Activated T-cell treated with anti-CD3 and anti-CD28 coated beads for 4 hours (primary cell): Measurements from ENCODE around the gene AGXT.

Source experiments
- DNase-seq: peaks from one replicate; pipeline ENCODE4 v3.0.0-alpha.2; 2020

The AGXT gene

DNA sequence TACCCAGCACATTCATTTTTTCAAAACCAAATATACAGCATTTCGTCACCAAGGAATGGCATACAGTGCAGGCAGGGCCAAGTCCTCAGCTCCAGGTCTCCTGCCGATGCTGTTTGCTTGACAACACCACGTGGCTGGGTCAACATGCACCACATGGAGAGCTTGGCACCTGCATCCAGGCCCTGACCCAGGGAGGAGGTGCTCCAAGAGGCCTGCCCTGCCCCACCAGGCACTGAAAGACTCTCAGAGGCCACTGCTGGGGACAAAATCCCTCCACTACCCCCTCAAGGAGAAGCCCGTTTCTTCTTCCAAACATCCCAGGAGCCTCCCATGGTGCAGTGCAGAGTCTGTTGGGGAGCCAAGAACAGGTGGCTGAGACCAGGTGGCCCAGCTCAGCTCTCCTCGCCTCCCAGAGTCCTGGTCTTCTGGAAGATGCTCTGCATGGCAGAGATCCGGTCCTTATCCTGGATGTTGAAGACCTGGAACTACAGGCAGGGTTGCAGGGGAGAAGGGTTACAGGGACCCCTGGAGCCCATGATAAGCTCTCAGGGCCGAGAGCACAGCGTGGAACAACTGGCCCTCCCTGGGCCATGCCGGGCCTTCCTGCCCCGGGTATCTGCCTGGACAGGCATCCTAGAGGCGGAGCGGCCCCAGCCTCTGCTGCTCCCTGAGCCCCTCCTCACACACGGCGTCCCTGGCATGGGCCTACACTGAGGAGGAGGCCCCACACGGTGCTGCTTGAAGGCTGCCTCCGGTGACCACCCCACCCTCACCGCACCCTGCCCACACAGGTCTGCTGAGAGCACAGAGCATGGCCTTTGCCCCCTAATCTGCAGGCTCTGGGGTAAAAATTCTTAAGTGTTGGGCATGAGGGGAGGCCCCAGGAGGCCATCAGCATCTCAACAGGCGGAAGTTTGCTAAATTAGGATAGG lies 18.3 kb downstream of the AGXT start:
- no peak for DNase-seq

DNA sequence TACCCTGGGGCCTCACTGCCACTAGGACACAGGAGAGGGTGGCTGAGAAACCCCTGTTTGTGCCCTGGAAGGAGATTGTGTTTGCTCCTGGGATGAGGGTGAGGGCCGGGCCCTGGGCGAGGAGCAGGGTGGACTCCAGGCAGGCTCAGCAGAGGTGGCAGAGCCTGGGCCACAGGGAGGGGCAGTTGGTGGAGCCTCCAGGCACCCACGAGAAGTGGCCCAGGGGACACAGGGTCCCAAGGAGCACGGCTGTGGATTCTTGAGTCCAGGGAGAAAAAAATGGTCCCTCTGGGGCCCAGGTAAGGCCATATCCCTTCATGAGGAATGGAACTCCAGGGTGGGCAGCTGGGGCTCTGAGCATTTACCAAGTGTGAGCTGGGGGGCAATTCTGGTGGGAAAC lies 19.0 kb downstream of the AGXT start:
- no peak for DNase-seq

GRCh38 chr2:240888130-240888889 lies 19.7 kb downstream of the AGXT start:
- no peak for DNase-seq

GRCh38 chr2:240888890-240889573 lies 20.4 kb downstream of the AGXT start:
- no peak for DNase-seq

DNA sequence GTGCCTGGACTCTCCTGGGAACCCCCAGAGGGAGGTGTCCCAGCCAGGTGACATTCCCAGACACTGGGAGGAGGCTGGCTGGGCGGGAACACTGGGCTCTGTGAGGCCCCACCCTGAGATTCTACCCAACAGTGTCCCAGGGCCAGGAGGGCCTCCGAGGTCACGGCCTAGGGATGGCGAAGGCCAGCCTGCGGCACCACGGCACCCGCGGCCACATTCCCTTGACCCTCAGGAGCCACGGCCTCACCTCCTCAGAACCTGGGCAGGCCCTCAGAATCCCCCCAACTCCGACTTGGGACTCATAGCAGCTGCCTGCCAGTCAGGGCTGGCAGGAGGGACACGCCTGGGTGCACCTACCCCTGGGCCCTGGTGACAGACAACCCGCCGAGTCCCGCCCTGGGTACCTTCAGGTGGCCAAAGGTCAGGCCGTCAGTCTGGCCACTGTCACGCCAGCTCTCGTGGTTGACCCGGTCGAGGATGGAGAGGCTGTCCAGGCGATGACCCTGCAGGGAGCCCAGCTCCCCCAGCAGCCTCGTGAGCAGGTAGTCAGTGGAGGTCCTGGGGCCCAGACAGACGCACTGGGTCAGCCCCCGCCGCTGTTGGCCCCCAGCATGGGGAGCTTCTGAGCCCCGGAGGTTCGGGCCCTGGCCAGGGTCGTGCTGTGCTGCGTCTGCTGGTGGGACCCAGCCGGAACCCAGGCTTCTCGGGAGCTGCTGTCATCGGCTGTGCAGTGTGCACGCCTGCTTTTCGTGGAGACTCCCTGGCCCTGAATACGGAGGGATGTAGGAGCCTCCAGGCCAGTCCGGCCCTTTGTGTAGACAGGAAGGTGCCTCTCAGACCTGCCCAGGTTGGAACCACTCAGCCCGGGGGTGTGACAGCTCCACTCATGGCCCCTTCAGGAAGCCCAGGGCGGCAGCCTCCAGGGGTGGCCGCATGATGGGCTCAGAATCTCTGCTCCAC lies 21.3 kb downstream of the AGXT start:
- no peak for DNase-seq

GRCh38 chr2:240890691-240891090 lies 22.1 kb downstream of the AGXT start:
- no peak for DNase-seq

- DNase-seq = no peak
These were observed 23.1 kb downstream of the AGXT start for GRCh38 chr2:240891492-240892340.

DNA sequence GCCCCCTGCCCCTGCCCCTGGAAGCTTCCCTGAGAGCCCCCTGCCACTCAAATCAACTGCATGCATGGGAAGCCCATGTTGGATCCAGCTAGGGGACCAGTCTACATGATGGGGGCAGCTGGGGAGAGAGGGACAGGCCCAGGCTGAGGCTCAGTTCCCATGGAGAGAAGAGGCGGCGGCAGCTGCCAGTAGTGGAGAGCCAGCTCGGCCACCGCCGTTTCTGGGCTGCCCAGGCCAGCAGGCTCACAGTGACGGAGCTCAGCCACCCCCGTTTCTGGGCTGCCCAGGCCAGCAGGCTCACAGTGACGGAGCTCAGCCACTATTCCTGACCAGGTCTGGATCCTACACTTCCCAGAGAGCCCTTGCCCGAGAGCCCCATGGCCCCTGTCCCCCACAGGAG lies 23.7 kb downstream of the AGXT start:
- no peak for DNase-seq

- DNase-seq = no peak
These were observed 24.3 kb downstream of the AGXT start for GRCh38 chr2:240892925-240893324.

- peak; percentile 55 for DNase-seq
These were observed 24.8 kb downstream of the AGXT start for GRCh38 chr2:240893363-240893844.

DNA sequence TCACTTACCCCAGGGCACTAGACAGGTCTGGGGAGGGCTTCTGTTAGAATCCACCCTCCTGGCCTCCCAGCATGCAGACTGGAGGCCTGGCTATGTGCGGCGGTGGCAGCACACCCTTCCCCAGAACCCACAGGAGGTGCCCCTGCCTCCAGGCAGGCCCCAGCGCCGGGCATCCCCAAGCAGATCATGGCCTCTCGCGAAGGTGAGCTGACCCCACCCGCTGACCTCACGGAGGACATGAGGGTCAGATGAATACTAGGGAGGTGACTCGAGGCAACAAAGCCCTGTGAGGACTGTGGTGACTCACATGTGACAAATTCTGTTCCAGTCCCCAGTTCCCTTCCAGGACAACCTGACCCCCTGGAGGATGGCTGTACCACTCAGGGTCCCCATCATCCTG lies 25.4 kb downstream of the AGXT start:
- no peak for DNase-seq

- DNase-seq = no peak
These were observed 26.4 kb downstream of the AGXT start for GRCh38 chr2:240894836-240895558.

DNA sequence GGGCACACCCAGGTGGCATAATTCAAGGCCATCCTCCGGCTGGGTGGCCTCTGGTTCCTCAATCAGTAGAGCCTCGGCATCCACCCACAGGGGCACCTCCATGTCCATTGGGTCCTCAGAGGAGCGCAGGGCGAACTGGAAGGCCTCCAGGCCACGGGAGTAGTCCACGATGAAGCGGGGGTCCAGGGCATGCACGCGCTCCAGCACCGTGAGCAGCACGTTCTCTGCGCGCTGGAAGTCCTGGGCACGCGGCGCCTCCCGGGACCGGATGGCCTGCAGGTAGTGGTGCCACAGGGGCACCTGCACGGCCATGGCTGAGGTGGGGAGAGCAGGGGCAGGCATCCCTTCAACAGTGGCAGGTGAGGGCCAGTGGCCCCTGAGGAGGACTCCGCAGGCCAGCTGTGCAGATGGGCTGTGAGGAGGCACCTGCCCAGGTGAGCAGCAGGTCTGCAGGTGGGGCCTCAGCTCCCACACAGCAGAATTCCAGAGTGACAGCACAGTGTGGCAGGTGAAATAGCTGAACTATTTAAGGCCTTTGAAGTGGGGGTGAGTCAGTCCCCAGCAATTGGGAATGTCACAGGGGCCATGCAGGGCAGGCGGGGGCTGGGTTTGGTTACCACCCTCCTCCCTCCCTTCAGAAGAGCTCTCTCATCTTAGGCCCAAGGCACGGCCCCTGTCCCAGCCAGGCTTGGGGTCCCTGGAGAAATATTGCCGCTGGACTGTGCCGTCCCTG lies 27.2 kb downstream of the AGXT start, which contains the start of gene MAB21L4:
TSS of gene MAB21L4 (minus strand) at position 501 of the 733 bp plus-strand sequence. CDS start at position 342, 159 bp downstream.
- no peak for DNase-seq

GRCh38 chr2:240896394-240896793 lies 27.8 kb downstream of the AGXT start:
- DNase-seq = no peak

DNA sequence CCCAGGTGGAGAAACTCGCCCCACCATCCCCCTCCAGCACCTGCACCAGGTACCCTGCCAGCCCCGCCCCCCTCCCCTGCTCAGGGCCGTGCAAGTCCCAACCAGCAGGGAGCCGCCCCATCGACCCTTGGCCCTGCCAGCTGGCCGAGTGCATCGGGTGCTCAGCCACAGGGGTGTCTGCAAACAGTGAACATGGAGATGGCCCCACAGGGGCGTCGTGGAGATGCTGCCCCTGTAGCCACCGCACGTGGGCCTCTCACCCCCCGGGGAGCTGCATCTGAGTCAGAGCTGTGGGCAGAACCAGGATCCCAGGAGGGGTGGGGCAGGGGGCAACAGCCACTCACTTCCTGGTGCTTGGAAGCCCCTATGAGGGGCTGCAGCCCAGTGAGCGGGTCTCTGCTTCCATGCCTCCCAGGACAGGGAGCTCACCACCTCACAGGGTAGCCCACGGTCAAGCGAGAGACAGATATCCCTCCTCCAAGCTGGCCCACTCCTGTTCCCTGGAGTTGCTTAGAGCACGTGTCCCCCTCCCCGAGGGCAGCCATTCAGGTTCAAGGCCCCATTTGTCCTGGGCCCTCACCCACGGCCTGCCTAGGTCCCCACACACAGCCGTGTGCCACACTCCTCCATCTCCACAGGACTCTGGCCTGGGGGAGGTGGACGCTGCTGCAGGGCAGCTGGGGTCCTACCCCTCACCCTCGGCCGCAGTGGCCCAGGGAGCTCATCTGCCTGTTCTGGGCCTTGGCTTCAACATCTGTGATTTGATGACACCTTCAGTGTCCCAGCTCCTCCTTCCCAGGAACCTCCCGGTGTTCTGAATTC lies 28.5 kb downstream of the AGXT start:
- DNase-seq = no peak

DNA sequence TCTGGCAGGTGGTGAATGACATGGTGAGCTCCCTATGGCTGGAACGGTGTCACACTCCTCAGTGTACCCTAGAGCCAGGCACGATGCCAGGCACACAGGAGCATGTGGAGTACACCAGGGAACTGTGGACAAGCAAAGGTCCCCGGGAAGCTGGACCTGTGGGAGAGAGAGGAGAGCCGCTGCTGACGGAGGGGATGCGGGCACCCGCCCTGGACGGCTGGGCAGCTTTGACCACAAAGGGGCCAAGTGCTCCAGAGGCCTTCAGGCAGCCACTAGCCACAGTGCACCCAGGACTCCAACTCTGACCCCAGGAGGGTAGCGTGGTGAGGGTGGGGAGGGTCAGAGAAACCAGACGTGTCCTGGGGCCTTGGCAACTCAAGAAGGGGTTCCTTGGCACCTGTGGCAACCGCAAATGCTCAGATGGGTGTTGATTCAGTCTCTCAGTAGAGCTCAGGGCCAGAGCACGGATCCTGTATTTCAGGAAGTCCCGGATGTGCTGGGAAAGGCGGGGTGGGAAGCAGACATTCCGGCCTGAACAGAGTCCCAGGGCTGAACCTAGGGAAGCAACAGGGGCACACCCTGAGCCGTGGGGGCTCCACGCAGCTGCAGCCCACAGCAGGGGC lies 29.6 kb downstream of the AGXT start:
- DNase-seq = no peak

- no peak for DNase-seq
These were observed 30.3 kb downstream of the AGXT start for GRCh38 chr2:240898731-240899467.
